SU-DHL-6 (cell line): ENCODE results near the gene GREB1L.

Experiments used
- H2AFZ ChIP-seq: fragments of 200-600 bp; sonication (generic); 2 replicates; pipeline ENCODE4 v1.6.1; 2014; ENCODE audit warnings: low read depth, mild to moderate bottlenecking, moderate library complexity, mixed read lengths, antibody characterized with exemption, low read length; ENCODE audit not compliant: severe bottlenecking
- H3F3A ChIP-seq: fragments of 200-600 bp; shearing (Covaris generic); 2 replicates; pipeline ENCODE4 v1.6.0; 2016; ENCODE audit warnings: antibody characterized with exemption, mild to moderate bottlenecking; ENCODE audit not compliant: insufficient read depth
- H3K27ac ChIP-seq: fragments of 200-600 bp; sonication (generic); 2 replicates; pipeline ENCODE4 v1.5.1; 2016; ENCODE audit warnings: low read depth, mild to moderate bottlenecking, low read length, moderate library complexity, mixed read lengths
- H3K27me3 ChIP-seq: fragments of 200-600 bp; sonication (generic), shearing (Covaris generic); 2 replicates; pipeline ENCODE4 v1.6.0; 2014; ENCODE audit warnings: mild to moderate bottlenecking, low read length
- H3K36me3 ChIP-seq: fragments of 200-600 bp; sonication (generic); 2 replicates; pipeline ENCODE4 v1.6.1; 2014; ENCODE audit warnings: mild to moderate bottlenecking, low read length, mixed read lengths
- H3K4me2 ChIP-seq: fragments of 300-600, 200-600 bp; shearing (Covaris generic), sonication (generic); 2 replicates; pipeline ENCODE4 v1.6.0; 2014; ENCODE audit warnings: low read length, low read depth, mild to moderate bottlenecking; ENCODE audit not compliant: poor library complexity, severe bottlenecking
- H3K4me3 ChIP-seq: fragments of 200-600 bp; sonication (generic); 2 replicates; pipeline ENCODE4 v1.5.1; 2014; ENCODE audit warnings: antibody characterized with exemption, low read length, mild to moderate bottlenecking, mixed read lengths; ENCODE audit not compliant: insufficient read depth, poor library complexity, severe bottlenecking
- H3K79me2 ChIP-seq: fragments of 200-600 bp; sonication (generic); 2 replicates; pipeline ENCODE4 v1.6.1; 2014; ENCODE audit warnings: mild to moderate bottlenecking, low read length, moderate library complexity; ENCODE audit not compliant: insufficient read depth
- H3K9ac ChIP-seq: fragments of 200-600 bp; sonication (generic); 2 replicates; pipeline ENCODE4 v1.7.0; 2014; ENCODE audit warnings: mild to moderate bottlenecking, low read length
- H3K9me2 ChIP-seq: fragments of 200-600 bp; sonication (generic); replicated peaks from 2 replicates; pipeline ENCODE4 v1.6.1; 2014; ENCODE audit warnings: low read length; ENCODE audit not compliant: insufficient read depth
- H3K9me3 ChIP-seq: fragments of 200-600 bp; sonication (generic); 2 replicates; pipeline ENCODE4 v1.6.1; 2014; ENCODE audit warnings: low read length, mixed read lengths; ENCODE audit not compliant: insufficient read depth
- H4K20me1 ChIP-seq: fragments of 200-600 bp; sonication (generic); 2 replicates; pipeline ENCODE4 v1.6.1; 2014; ENCODE audit warnings: low read depth, mild to moderate bottlenecking, antibody characterized with exemption, low read length, moderate library complexity, mixed read lengths
- EZH2phosphoT487 ChIP-seq: fragments of 200-600 bp; sonication (generic), shearing (Covaris generic); conservative IDR thresholded peaks from 2 replicates; pipeline ENCODE4 v1.6.1; 2018; ENCODE audit warnings: mild to moderate bottlenecking, antibody characterized with exemption, low read length, moderate library complexity, mixed read lengths
- TF ChIP-seq, protein P1 (sequence below): fragments of 200-600 bp; sonication (generic); IDR thresholded peaks from one replicate; pipeline ENCODE4 v1.5.1; 2017; ENCODE audit warnings: antibody characterized with exemption, mild to moderate bottlenecking, low read length, moderate library complexity; ENCODE audit not compliant: insufficient read depth, poor library complexity, severe bottlenecking

Gene GREB1L

DNA sequence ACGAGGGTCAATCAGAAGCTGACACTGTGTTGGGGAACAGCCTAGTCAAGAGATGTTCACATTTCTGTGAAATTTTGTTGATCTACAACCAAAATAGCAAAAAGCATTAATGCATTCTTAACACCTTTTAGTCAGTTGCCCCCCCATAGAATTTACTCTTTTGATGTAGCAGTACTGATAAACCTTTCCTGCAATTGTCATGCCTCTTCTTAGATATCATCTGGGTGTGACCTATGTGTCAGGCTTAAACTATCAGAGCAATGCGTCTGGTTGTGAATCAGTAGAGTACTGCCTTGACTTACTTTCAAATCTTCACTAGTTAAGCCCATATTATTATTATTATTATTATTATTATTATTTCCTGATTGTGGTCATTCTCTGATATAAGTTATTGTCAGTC is 61.9 kb downstream of the GREB1L start:
- Histone ChIP-seq H3K9me3 (no peaks in the 10 kb centered on the region), H3K36me3 (no peaks in the 10 kb centered on the region), H3K79me2 (no peaks in the 10 kb centered on the region), H3K27me3 (0 out of 2 replicates have a peak, but pooled peaks cover 2% of the 10 kb centered on the region), H3F3A (no peaks in the 10 kb centered on the region), H3K4me3 (no peak overlapping the region), H3K9ac (no peak overlapping the region), H2AFZ (no peak overlapping the region), H3K4me2 (no peak overlapping the region), H3K9me2 (no peaks in the 10 kb centered on the region), H4K20me1 (no peaks in the 10 kb centered on the region), H3K27ac (no peak overlapping the region)
- TF ChIP-seq EZH2phosphoT487: no peak
- TF ChIP-seq, protein P1, sequence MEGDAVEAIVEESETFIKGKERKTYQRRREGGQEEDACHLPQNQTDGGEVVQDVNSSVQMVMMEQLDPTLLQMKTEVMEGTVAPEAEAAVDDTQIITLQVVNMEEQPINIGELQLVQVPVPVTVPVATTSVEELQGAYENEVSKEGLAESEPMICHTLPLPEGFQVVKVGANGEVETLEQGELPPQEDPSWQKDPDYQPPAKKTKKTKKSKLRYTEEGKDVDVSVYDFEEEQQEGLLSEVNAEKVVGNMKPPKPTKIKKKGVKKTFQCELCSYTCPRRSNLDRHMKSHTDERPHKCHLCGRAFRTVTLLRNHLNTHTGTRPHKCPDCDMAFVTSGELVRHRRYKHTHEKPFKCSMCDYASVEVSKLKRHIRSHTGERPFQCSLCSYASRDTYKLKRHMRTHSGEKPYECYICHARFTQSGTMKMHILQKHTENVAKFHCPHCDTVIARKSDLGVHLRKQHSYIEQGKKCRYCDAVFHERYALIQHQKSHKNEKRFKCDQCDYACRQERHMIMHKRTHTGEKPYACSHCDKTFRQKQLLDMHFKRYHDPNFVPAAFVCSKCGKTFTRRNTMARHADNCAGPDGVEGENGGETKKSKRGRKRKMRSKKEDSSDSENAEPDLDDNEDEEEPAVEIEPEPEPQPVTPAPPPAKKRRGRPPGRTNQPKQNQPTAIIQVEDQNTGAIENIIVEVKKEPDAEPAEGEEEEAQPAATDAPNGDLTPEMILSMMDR: no peak

DNA sequence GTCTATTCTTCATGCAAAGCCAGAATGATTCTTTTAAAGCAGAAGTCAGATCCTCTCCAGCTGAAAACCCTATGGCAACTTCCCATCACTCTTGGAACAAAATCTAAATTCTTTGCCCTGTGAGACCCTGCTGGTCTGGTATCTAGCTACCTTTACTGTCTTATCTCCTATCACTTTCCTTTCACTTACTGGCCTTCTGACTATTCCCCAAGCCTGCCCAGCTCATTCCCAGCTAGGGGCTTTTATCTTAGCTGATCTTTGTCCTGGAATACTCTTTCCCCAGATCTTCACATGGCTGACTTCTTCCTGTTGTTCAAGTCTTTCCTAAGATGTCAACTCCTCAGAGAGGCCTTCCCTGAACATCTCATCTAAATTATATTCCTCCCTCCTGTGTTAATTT is 63.6 kb downstream of the GREB1L start:
- Histone ChIP-seq H3K79me2 (no peaks in the 10 kb centered on the region), H3K27me3 (0 out of 2 replicates have a peak, but pooled peaks cover 2% of the 10 kb centered on the region), H3K9me2 (no peaks in the 10 kb centered on the region), H3K4me3 (no peak overlapping the region), H3K4me2 (no peak overlapping the region), H4K20me1 (no peaks in the 10 kb centered on the region), H3K27ac (no peak overlapping the region), H3K9ac (no peak overlapping the region), H3K36me3 (no peaks in the 10 kb centered on the region), H3K9me3 (no peaks in the 10 kb centered on the region), H3F3A (no peaks in the 10 kb centered on the region), H2AFZ (no peak overlapping the region)
- TF ChIP-seq, protein P1: no peak

DNA sequence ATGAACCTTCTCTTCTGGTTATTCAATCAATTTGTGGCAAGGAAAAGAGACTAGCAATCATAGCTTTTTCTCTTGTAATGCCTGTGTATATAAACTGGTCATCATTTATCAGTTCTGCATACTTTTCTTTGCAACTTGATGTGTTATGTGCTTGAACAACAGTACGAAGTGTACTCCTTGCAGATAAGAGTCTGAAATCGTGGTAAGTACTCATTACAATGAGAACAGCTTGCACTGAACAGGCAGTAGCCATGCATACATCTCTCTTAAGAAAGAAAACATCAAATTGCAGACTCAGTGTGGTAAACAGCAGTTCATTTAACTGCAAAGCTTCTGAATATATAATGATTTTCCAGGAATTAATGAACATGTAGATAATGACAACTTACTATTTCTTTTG is 64.3 kb downstream of the GREB1L start:
- no peak for TF ChIP-seq EZH2phosphoT487
- TF ChIP-seq, protein P1: no peak
- Histone ChIP-seq H3F3A (no peaks in the 10 kb centered on the region), H3K36me3 (no peaks in the 10 kb centered on the region), H3K9me2 (no peaks in the 10 kb centered on the region), H3K4me3 (no peak overlapping the region), H3K27ac (no peak overlapping the region), H2AFZ (no peak overlapping the region), H3K9ac (no peak overlapping the region), H3K27me3 (0 out of 2 replicates have a peak, but pooled peaks cover 2% of the 10 kb centered on the region), H3K4me2 (no peak overlapping the region), H4K20me1 (no peaks in the 10 kb centered on the region), H3K9me3 (no peaks in the 10 kb centered on the region), H3K79me2 (no peaks in the 10 kb centered on the region)
